Thymus (tissue), 11 donors: ENCODE measurements around the gene ARHGEF9. TPM values are rescaled to one million over a fixed set of nuclear protein-coding genes. Genes with fewer than 3 reads are reported as not detected.
"Not testable (repeated sequence)": the region's sequence is repeated elsewhere in the genome, so short reads cannot be mapped to it uniquely, and the experiment has no call there.

ENCODE experiments used
- DNase-seq, 9 donors: peaks; one replicate each; pipeline ENCODE4 v3.0.0-alpha.2; 2013; ENCODE audit warnings: low spot score in 9 of 9, low read depth in 6 of 9, missing footprints in 1 of 9
- H3K27ac ChIP-seq, 2 donors: one replicate each; pipeline ENCODE4 v1.5.1; 2013; ENCODE audit warnings: control low read depth in 1 of 2, low read depth in 1 of 2, low read length in 1 of 2, mild to moderate bottlenecking in 1 of 2, moderate library complexity in 1 of 2
- H3K27me3 ChIP-seq, 2 donors: one replicate each; pipeline ENCODE4 v1.5.1; 2013; ENCODE audit warnings: low read length in 1 of 2; ENCODE audit not compliant: control insufficient read depth in 2 of 2, insufficient read depth in 1 of 2
- H3K36me3 ChIP-seq, 2 donors: one replicate each; pipeline ENCODE4 v1.5.1; 2013; ENCODE audit warnings: low read length in 1 of 2, mild to moderate bottlenecking in 1 of 2, moderate library complexity in 1 of 2; ENCODE audit not compliant: control insufficient read depth in 2 of 2, insufficient read depth in 2 of 2
- H3K4me1 ChIP-seq, 2 donors: one replicate each; pipeline ENCODE4 v1.5.1; 2013; ENCODE audit warnings: low read length in 2 of 2; ENCODE audit not compliant: control insufficient read depth in 2 of 2, insufficient read depth in 2 of 2
- H3K4me3 ChIP-seq, 2 donors: one replicate each; pipeline ENCODE4 v1.5.1; 2013; ENCODE audit warnings: low read length in 2 of 2, control low read depth in 1 of 2, mild to moderate bottlenecking in 1 of 2
- H3K9me3 ChIP-seq, 2 donors: one replicate each; pipeline ENCODE4 v1.5.1; 2013; ENCODE audit warnings: low read length in 1 of 2, mild to moderate bottlenecking in 1 of 2; ENCODE audit not compliant: control insufficient read depth in 2 of 2, insufficient read depth in 1 of 2
- WGBS: extraction: QIAGEN DNeasy Blood & Tissue Kit; methylation state at CpG from one replicate; pipeline ENCODE4 v1.1.7; 2013; 5-methylcytosine and 5-hydroxymethylcytosine counted together
- polyA plus RNA-seq: library from polyadenylated mRNA; stranded (reverse); fragments of 200-250 nt; gene quantifications from one replicate; pipeline ENCODE4 v1.2.3, GENCODE V29; 2013
- total RNA-seq: library from RNA; stranded (reverse); fragments of 120-200 nt; gene quantifications from one replicate; pipeline ENCODE4 v1.2.4, GENCODE V29; 2013
- donor health status: healthy.

ARHGEF9 gene
- total and polyA plus RNA-seq, 2 donors, result 14.5 to 19.2 TPM

GRCh38 chrX:63661676-63662075, 123.3 kb downstream of the ARHGEF9 start:
- Histone ChIP-seq H3K4me3 (no peak overlapping the region), H3K9me3 (no peaks in the 10 kb centered on the region), H3K4me1 (no peaks in the 10 kb centered on the region), H3K36me3 (peaks cover 3 to 4% of the 10 kb centered on the region in 2 donors), H3K27ac (no peak overlapping the region), H3K27me3 (no peaks in the 10 kb centered on the region)
- DNase-seq, result no peak
- 92% methylated on average over 1 of the region's 1 CpG for WGBS

- H3K27ac ChIP-seq, result no peak overlapping the region
- no peaks in the 10 kb centered on the region for H3K4me1 ChIP-seq
- H3K36me3 ChIP-seq, result peaks cover 5 to 6% of the 10 kb centered on the region in 2 donors
- no peaks in the 10 kb centered on the region for H3K27me3 ChIP-seq
- no peak for DNase-seq
- no peaks in the 10 kb centered on the region for H3K9me3 ChIP-seq
- H3K4me3 ChIP-seq, result no peak overlapping the region
- 93% methylated on average over 1 of the region's 1 CpG for WGBS
Observed at GRCh38 chrX:63658920-63659319, 126.1 kb downstream of the ARHGEF9 start.

DNA sequence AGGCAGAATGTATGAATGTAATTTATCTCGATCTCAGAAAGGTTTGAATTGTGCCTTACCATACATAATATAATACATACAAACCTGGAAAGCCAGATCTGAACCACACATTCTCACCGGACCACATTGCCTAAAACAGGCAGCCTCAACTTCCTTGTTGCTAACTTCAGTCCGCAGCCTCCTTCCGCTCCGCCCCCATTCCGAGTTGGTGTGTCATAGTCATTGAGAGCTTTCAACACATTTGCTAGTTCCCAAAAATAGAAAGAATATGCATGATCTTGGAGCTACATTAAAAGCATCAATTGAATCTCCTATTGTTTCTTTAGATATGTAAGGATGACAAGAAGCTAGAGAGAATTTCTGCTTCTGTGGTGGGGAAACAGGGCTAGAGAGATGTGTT, 127.2 kb downstream of the ARHGEF9 start:
- H3K36me3 ChIP-seq, result peaks cover 5 to 6% of the 10 kb centered on the region in 2 donors
- H3K27ac ChIP-seq, result no peak overlapping the region
- H3K27me3 ChIP-seq, result no peaks in the 10 kb centered on the region
- H3K9me3 ChIP-seq, result no peaks in the 10 kb centered on the region
- 98% methylated on average over 6 of the region's 6 CpGs for WGBS
- no peaks in the 10 kb centered on the region for H3K4me1 ChIP-seq
- no peak overlapping the region for H3K4me3 ChIP-seq
- no peak for DNase-seq

DNA sequence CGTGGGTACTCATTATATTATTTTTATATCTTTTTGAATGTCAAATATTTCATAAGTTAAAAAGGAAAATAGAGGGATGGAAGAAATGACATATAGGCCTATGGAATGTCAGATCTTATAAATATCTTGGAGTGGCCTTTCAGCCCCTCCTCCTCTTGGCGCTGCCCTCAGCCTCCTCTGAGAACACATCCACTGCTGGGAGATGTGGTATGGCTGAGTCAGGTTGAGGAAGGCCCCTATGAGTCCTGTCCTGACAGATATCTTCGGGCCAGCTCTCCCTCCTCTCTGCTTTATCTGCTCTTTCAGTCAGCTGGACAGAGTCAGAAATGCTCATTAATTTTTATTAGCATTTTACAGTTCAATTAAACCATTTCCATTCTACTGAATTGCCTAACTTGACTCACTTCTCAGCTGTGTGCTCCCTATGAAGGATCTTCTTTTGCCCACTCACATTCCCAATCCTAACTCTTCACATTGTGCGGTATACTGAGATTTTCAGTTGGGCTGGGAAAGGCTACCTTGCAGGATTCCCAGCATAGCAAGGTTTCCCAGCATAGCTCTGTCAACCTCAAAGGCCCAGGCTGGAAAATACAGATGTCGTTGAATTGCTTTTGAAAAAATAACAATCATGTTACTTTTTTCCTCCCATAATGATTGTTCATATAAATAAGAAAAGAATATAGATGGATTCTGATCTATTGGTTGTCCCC, 128.0 kb downstream of the ARHGEF9 start:
- Histone ChIP-seq H3K36me3 (peaks cover 5 to 6% of the 10 kb centered on the region in 2 donors), H3K27me3 (no peaks in the 10 kb centered on the region), H3K9me3 (no peaks in the 10 kb centered on the region), H3K27ac (no peak overlapping the region), H3K4me3 (no peak overlapping the region), H3K4me1 (no peaks in the 10 kb centered on the region)
- 97% methylated on average over 5 of the region's 5 CpGs for WGBS
- DNase-seq, result no peak

DNA sequence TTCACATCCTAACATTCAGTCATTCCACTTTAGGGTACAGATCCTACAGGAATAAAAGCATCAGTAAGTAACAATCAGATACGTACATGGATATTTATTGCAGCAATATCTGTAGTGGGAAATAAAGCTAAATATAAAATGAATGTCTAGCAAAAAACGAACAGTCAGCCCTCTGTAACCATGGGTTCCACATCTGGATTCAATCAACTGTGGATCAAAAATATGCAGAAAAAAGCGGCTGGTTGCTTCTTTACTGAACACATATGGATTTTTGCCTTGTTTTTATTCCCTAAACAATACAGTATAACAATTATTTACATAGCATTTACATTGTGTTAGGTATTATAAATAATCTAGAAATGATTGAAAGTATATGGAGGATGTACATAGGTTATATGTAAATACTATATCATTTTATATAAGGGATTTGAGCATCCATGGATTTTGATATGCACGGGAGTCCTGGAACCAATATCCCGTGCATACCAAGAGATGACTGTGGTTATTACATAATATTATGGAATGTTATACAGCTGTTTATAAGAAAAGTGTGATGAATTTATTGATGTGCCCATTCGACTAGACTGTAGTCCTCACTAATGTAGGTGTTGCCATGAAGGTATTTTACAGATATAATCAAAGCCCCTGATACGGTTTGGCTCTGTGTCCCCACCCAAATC, 132.8 kb downstream of the ARHGEF9 start:
- 97% methylated on average over 7 of the region's 7 CpGs for WGBS
- H3K9me3 ChIP-seq, result no peaks in the 10 kb centered on the region
- DNase-seq, result no peak

DNA sequence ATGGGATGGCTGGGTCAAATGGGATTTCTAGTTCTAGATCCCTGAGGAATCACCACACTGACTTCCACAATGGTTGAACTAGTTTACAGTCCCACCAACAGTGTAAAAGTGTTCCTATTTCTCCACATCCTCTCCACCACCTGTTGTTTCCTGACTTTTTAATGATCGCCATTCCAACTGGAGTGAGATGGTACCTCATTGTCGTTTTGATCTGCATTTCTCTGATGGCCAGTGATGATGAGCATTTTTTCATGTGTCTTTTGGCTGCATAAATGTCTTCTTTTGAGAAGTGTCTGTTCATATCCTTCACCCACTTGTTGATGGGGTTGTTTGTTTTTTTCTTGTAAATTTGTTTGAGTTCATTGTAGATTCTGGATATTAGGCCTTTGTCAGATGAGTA, 139.3 kb downstream of the ARHGEF9 start:
- WGBS, result 99% methylated on average over 2 of the region's 2 CpGs
- H3K4me1 ChIP-seq, H3K27ac ChIP-seq, H3K36me3 ChIP-seq, DNase-seq, H3K4me3 ChIP-seq, H3K9me3 ChIP-seq, H3K27me3 ChIP-seq: not testable (repeated sequence)

More for the DNA sequence above, 132.8 kb downstream of the ARHGEF9 start:
- H3K36me3 ChIP-seq, result peaks cover 5 to 6% of the 10 kb centered on the region in 2 donors
- no peak overlapping the region for H3K4me3 ChIP-seq
- no peaks in the 10 kb centered on the region for H3K4me1 ChIP-seq
- no peak overlapping the region for H3K27ac ChIP-seq
- no peaks in the 10 kb centered on the region for H3K27me3 ChIP-seq

- peaks cover 2 to 5% of the 10 kb centered on the region in 2 donors for H3K36me3 ChIP-seq
- DNase-seq, result no peak
- H3K27me3 ChIP-seq, result no peaks in the 10 kb centered on the region
- no peaks in the 10 kb centered on the region for H3K4me1 ChIP-seq
- no peak overlapping the region for H3K4me3 ChIP-seq
- no peak overlapping the region for H3K27ac ChIP-seq
- H3K9me3 ChIP-seq, result no peaks in the 10 kb centered on the region
- WGBS, result 96% methylated on average over 5 of the region's 5 CpGs
Observed at GRCh38 chrX:63635750-63636149, 149.3 kb downstream of the ARHGEF9 start.

DNA sequence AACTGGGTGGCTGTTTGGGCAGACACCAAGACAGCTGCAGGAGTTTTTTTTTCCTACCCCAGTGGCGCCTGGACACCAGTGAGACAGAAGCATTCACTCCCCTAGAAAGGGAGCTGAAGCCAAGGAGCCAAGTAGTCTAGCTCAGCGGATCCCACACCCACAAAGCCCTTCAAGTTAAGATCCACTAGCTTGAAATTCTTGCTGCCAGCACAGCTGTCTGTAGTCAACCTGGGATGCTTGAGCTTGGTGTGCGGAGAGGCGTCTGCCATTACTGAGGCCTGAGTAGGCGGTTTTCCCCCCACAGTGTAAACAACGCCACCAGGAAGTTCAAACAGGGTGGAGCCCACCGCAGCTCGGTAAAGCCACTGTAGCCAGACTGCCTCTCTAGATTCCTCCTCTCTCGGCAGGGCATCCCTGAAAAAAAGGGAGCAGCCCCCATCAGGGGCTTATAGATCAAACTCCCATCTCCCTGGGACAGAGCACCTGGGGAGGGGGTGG, 171.4 kb downstream of the ARHGEF9 start:
- 87% methylated on average over 9 of the region's 9 CpGs for WGBS
- peaks cover 0 to 8% of the 10 kb centered on the region in 2 donors for H3K9me3 ChIP-seq

DNA sequence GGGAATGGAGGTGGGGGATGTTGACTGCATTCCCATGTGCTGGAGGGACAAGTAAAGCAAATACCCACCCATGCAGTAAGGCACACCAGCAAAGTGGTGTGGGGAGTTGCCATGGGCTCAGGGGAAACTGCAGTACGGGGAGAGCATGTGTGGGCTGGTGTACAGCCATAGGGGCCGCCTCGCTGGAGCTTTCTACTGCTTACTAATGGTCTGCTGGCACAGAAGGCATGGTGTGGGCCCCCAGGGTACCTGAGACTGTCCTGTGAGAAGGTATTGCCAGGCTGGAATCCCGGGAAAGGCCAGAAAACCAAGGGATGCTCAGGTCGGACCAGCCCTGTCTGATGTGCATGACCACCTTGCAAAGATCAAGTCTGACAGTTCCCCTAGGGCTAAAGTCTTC, 199.1 kb downstream of the ARHGEF9 start:
- 89% methylated on average over 5 of the region's 5 CpGs for WGBS
- DNase-seq, result no peak

More for the DNA sequence above, 171.4 kb downstream of the ARHGEF9 start:
- Histone ChIP-seq H3K4me3 (no peak overlapping the region), H3K36me3 (no peaks in the 10 kb centered on the region), H3K27me3 (no peaks in the 10 kb centered on the region), H3K4me1 (no peaks in the 10 kb centered on the region), H3K27ac (no peak overlapping the region)
- DNase-seq, result no peak

More for the DNA sequence above, 199.1 kb downstream of the ARHGEF9 start:
- no peaks in the 10 kb centered on the region for H3K4me1 ChIP-seq
- peaks cover 0 to 5% of the 10 kb centered on the region in 2 donors for H3K9me3 ChIP-seq
- H3K36me3 ChIP-seq, result no peaks in the 10 kb centered on the region
- H3K27ac ChIP-seq, result no peak overlapping the region
- no peak overlapping the region for H3K4me3 ChIP-seq
- no peaks in the 10 kb centered on the region for H3K27me3 ChIP-seq
